Fibroblast of pulmonary artery (primary cell): Measurements from ENCODE around the gene CSE1L.
"Not testable (repeated sequence)": the region's sequence is repeated elsewhere in the genome, so short reads cannot be mapped to it uniquely, and the experiment has no call there.

ENCODE experiments used
- DNase-seq: peaks from one replicate; pipeline ENCODE4 v3.0.0-alpha.2; 2010; ENCODE audit warnings: low read depth
- H3K4me3 ChIP-seq: replicated peaks from 2 replicates; pipeline ENCODE4 v1.5.1; 2011; ENCODE audit warnings: low read depth, mild to moderate bottlenecking, control low read depth, low read length, moderate library complexity
- TF ChIP-seq, protein P1 (sequence below): IDR thresholded peaks from 2 replicates; pipeline ENCODE4 v1.5.1; 2011; ENCODE audit warnings: mild to moderate bottlenecking, control low read depth, low read length, inconsistent platforms; ENCODE audit errors: missing control alignments

Gene CSE1L

DNA sequence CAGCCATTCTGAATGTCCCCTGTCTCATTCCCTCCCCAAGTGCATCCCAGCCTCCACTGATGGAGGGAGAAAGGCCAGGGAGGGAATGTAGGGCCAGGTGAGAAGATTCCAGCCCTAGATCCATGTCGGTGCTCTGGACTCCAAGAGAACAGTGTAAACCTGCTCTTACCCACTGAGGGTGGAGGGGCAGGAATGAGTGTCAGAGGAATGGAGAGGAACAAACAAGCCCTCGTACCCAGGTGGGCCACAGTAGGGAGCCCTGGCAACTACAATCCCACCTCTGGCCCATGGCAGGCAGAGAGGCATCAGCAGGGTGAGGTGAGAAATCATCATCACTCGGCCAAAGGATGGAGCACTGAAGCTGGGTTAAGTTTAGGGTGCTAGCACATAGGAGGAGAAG, 87.5 kb downstream of the CSE1L start:
- H3K4me3 ChIP-seq = no peak overlapping the region
- no peak for DNase-seq
- TF ChIP-seq, protein P1, sequence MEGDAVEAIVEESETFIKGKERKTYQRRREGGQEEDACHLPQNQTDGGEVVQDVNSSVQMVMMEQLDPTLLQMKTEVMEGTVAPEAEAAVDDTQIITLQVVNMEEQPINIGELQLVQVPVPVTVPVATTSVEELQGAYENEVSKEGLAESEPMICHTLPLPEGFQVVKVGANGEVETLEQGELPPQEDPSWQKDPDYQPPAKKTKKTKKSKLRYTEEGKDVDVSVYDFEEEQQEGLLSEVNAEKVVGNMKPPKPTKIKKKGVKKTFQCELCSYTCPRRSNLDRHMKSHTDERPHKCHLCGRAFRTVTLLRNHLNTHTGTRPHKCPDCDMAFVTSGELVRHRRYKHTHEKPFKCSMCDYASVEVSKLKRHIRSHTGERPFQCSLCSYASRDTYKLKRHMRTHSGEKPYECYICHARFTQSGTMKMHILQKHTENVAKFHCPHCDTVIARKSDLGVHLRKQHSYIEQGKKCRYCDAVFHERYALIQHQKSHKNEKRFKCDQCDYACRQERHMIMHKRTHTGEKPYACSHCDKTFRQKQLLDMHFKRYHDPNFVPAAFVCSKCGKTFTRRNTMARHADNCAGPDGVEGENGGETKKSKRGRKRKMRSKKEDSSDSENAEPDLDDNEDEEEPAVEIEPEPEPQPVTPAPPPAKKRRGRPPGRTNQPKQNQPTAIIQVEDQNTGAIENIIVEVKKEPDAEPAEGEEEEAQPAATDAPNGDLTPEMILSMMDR = no peak

DNA sequence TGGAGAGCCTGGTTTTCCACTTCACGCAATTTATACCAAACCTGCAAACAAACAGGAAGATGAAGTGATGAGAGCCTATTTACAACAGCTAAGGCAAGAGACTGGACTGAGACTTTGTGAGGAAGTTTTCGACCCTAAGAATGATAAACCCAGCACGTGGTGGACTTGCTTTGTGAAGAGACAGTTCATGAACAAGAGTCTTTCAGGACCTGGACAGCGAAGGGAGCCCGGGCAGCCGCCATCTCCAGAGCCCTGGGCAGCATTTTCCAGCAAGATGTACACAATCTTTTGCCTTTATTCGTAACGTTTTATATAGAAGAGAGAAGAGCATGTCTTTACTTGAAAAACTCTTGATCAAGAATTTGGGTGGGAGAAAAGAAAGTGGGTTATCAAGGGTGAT, 88.7 kb downstream of the CSE1L start:
- H3K4me3 ChIP-seq, DNase-seq: not testable (repeated sequence)

DNA sequence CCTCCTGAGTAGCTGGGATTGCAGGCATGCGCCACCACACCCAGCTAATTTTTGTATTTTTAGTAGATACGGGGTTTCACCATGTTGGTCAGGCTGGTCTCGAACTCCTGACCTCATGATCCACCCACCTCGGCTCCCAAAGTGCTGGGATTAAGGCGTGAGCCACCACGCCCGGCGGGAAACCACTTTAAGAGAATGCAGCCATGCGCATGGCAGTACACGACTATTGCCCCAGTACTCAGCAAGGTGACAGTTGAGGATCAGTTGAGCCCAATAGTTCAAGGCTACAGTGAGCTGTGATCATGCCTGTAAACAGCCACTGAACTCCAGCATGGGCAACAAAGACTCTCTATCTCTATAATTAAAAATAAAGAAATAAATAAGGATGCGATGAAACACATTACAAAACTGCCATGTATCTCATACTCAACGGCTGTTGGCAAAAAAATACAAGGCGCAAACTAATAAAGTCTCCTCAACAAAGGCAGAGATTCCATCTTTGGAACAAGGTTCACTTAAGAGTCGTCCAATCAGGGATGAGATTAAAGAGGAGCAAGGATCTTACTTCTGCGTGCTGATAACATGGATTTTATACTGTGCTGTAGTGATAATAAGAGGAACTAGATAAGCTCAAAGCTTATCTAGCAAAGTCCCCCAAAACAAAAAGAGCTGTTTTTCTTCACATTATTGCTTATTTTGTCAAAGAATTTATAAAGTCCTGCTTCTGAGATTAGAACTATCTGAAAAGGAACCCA, 90.9 kb downstream of the CSE1L start:
- H3K4me3 ChIP-seq = no peak overlapping the region
- DNase-seq = no peak
- TF ChIP-seq, protein P1 = no peak

GRCh38 chr20:49138431-49138830, 92.3 kb downstream of the CSE1L start:
- no peak overlapping the region for H3K4me3 ChIP-seq
- no peak for DNase-seq
- TF ChIP-seq, protein P1 = no peak

DNA sequence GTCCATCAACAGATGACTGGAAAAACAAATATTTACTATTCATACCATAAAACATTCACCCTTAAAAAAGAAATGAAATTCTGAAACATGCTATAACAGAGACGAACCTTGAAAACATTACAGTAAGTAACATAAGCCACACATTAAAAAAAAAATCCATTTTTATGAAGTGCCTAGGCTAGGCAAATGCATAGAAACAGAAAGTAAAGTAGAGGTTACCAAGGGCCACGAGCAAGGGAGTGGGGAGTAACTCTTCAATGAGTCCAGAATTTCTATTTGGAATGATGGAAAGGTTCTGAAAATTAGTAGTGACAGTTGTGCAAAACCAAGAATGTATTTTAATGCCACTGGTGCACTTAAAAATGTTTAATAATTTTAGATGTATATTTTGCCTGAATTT, 94.3 kb downstream of the CSE1L start:
- TF ChIP-seq, protein P1 = no peak
- no peak for DNase-seq
- H3K4me3 ChIP-seq = no peak overlapping the region

GRCh38 chr20:49140834-49141233, 94.7 kb downstream of the CSE1L start:
- no peak overlapping the region for H3K4me3 ChIP-seq
- no peak for DNase-seq
- TF ChIP-seq, protein P1 = no peak
